ENCODE data around the gene C10orf143.

- TF ChIP-seq CTCF (IDR thresholded peaks at IDR 0.05) (no peak), POLR2A (IDR thresholded peaks at IDR 0.05) (no peak)
Measured at GRCh38 chr10:130049244-130049643, 61.4 kb downstream of the C10orf143 start.

Measured in esophagus squamous epithelium (tissue), 4 donors.